Activated CD8-positive, alpha-beta memory T cell treated with anti-CD3 and anti-CD28 coated beads, Interleukin-2, amount 50 U/mL, for 1 hour (primary cell): ENCODE results near the gene ST6GALNAC3.
"Not testable (repeated sequence)": the region's sequence is repeated elsewhere in the genome, so short reads cannot be mapped to it uniquely, and the experiment has no call there.

Source experiments
- DNase-seq: peaks from one replicate; pipeline ENCODE4 v3.0.0-alpha.2; 2020; ENCODE audit errors: extremely low read depth

Gene ST6GALNAC3

GRCh38 chr1:76190749-76191424 is 116.3 kb downstream of the ST6GALNAC3 start:
- DNase-seq = no peak

GRCh38 chr1:76191561-76191960 is 117.0 kb downstream of the ST6GALNAC3 start:
- DNase-seq = no peak

GRCh38 chr1:76198452-76198851 is 123.9 kb downstream of the ST6GALNAC3 start:
- DNase-seq = no peak

GRCh38 chr1:76202670-76203069 is 128.1 kb downstream of the ST6GALNAC3 start:
- no peak for DNase-seq

- no peak for DNase-seq
Measured at GRCh38 chr1:76203127-76203526, 128.6 kb downstream of the ST6GALNAC3 start.

- no peak for DNase-seq
Measured at GRCh38 chr1:76209238-76209637, 134.7 kb downstream of the ST6GALNAC3 start.

- DNase-seq = no peak
Measured at GRCh38 chr1:76209648-76210047, 135.1 kb downstream of the ST6GALNAC3 start.

- no peak for DNase-seq
Measured at GRCh38 chr1:76210160-76210559, 135.6 kb downstream of the ST6GALNAC3 start.

GRCh38 chr1:76218888-76219287 is 144.3 kb downstream of the ST6GALNAC3 start:
- DNase-seq = no peak

GRCh38 chr1:76219366-76219818 is 144.8 kb downstream of the ST6GALNAC3 start:
- DNase-seq = no peak

GRCh38 chr1:76224752-76225151 is 150.2 kb downstream of the ST6GALNAC3 start:
- DNase-seq = no peak

GRCh38 chr1:76225526-76225925 is 151.0 kb downstream of the ST6GALNAC3 start:
- DNase-seq = no peak

GRCh38 chr1:76227621-76228020 is 153.1 kb downstream of the ST6GALNAC3 start:
- no peak for DNase-seq

GRCh38 chr1:76229279-76230005 is 154.9 kb downstream of the ST6GALNAC3 start:
- DNase-seq = no peak

- DNase-seq = no peak
Measured at GRCh38 chr1:76230842-76231281, 156.3 kb downstream of the ST6GALNAC3 start.

- no peak for DNase-seq
Measured at GRCh38 chr1:76231320-76231719, 156.8 kb downstream of the ST6GALNAC3 start.

- DNase-seq = no peak
Measured at GRCh38 chr1:76232666-76233065, 158.1 kb downstream of the ST6GALNAC3 start.

- DNase-seq = no peak
Measured at GRCh38 chr1:76234061-76234460, 159.5 kb downstream of the ST6GALNAC3 start.

GRCh38 chr1:76237211-76237610 is 162.7 kb downstream of the ST6GALNAC3 start:
- DNase-seq = no peak

GRCh38 chr1:76238094-76238628 is 163.6 kb downstream of the ST6GALNAC3 start:
- DNase-seq = no peak

GRCh38 chr1:76239470-76239918 is 164.9 kb downstream of the ST6GALNAC3 start:
- DNase-seq = no peak

- no peak for DNase-seq
Measured at GRCh38 chr1:76240316-76240715, 165.8 kb downstream of the ST6GALNAC3 start.

- DNase-seq = not testable (repeated sequence)
Measured at GRCh38 chr1:76242587-76242986, 168.0 kb downstream of the ST6GALNAC3 start.
